K562 (cell line): ENCODE results near the gene NEURL2. TPM values are rescaled to one million over a fixed set of nuclear protein-coding genes. Genes with fewer than 3 reads are reported as not detected.

Experiments used
- ATAC-seq: fragments of 200-7000 bp; cut with Tn5 transposase; 3 replicates; pipeline ENCODE4 v1.9.1; 2020; ENCODE audit warnings: moderate library complexity
- BruUV-seq: library from RNA; stranded (reverse); fragments of 400-500 nt; replicated peaks from 2 replicates; lab custom pipeline; 2021; lab: Mats Ljungman, UMichigan
- CTCF ChIA-PET: fragments of 300-600 bp; formaldehyde crosslinking; extraction: SDS; loops from one replicate; lab custom pipeline; 2021; ENCODE audit warnings: low intra/inter-chr PET ratio; lab: Yijun Ruan, JAX
- POLR2A ChIA-PET: fragments of 300-600, 350-650 bp; sonication (Branson Sonifier 250); formaldehyde crosslinking; extraction: SDS; loops from one replicate; lab custom pipeline; 2021; ENCODE audit warnings: antibody characterized with exemption, inconsistent platforms; lab: Yijun Ruan, JAX
- DNase-seq, 4 experiments: peaks; one replicate each; pipeline versions ENCODE4 v3.0.0 to v3.0.0-alpha.2; 2011 to 2018; ENCODE audit warnings: low spot score in 3 of 4, mixed read lengths in 3 of 4; ENCODE audit errors: extremely low read depth in 1 of 4
- FAIRE-seq: peaks from 2 replicates; lab custom pipeline; 2011; peaks lifted over from hg19 to GRCh38; lab: Jason Lieb, UNC
- H2AFZ ChIP-seq: 2 replicates; pipeline ENCODE4 v1.6.0; 2011; ENCODE audit warnings: low read depth, low read length, control low read depth, inconsistent platforms
- H3K27ac ChIP-seq: fragments of 200-600 bp; 3 replicates; pipeline ENCODE4 v1.8.0; 2011; ENCODE audit warnings: low read depth, mild to moderate bottlenecking, control low read depth, inconsistent platforms, low read length, moderate library complexity, mixed read lengths; ENCODE audit errors: extremely low read depth
- H3K27me3 ChIP-seq, 2 experiments: fragments of 300-600 bp in 1 of 2; 2 replicates in 1 of 2; 3 replicates in 1 of 2; pipeline versions ENCODE4 v1.6.0 to v1.8.0; 2011; ENCODE audit warnings: inconsistent platforms in 2 of 2, low read length in 2 of 2, mild to moderate bottlenecking in 1 of 2, mixed read lengths in 1 of 2, moderate library complexity in 1 of 2; ENCODE audit not compliant: control insufficient read depth in 2 of 2, insufficient read depth in 2 of 2
- H3K36me3 ChIP-seq: fragments of 300-600 bp; 3 replicates; pipeline ENCODE4 v1.8.0; 2011; ENCODE audit warnings: mild to moderate bottlenecking, low read length, inconsistent platforms; ENCODE audit not compliant: control insufficient read depth, insufficient read depth
- H3K4me1 ChIP-seq, 2 experiments: fragments of 200-600 bp in 1 of 2; replicated peaks in 1 of 2; 2 replicates in 1 of 2; 3 replicates in 1 of 2; pipeline versions ENCODE4 v1.5.1 to v1.8.0; 2011; ENCODE audit warnings: inconsistent platforms in 2 of 2, low read length in 2 of 2, mild to moderate bottlenecking in 1 of 2, mixed read lengths in 1 of 2, moderate library complexity in 1 of 2; ENCODE audit not compliant: control insufficient read depth in 2 of 2, insufficient read depth in 2 of 2
- H3K4me2 ChIP-seq: 2 replicates; pipeline ENCODE4 v1.6.1; 2011; ENCODE audit warnings: low read length, control low read depth, inconsistent platforms, mixed read lengths; ENCODE audit not compliant: insufficient read depth
- H3K4me3 ChIP-seq: fragments of 200-600 bp; sonication (generic), shearing (Covaris generic); 2 replicates; pipeline ENCODE4 v1.5.1; 2016; ENCODE audit warnings: control low read depth, inconsistent platforms
- H3K79me2 ChIP-seq: fragments of 200-600 bp; 3 replicates; pipeline ENCODE4 v1.8.0; 2011; ENCODE audit warnings: low read length, inconsistent platforms; ENCODE audit not compliant: control insufficient read depth, insufficient read depth
- H3K9ac ChIP-seq, 2 experiments: 2 replicates each; pipeline versions ENCODE4 v1.6.0 to v1.6.1; 2011; ENCODE audit warnings: low read depth in 2 of 2, low read length in 2 of 2, control low read depth in 1 of 2, inconsistent platforms in 1 of 2, mild to moderate bottlenecking in 1 of 2, mixed read lengths in 1 of 2; ENCODE audit not compliant: insufficient read depth in 1 of 2
- H3K9me1 ChIP-seq: one replicate; pipeline ENCODE4 v1.6.0; 2011; ENCODE audit warnings: inconsistent platforms, mild to moderate bottlenecking, low read length, moderate library complexity; ENCODE audit not compliant: control insufficient read depth, insufficient read depth
- H3K9me3 ChIP-seq: replicated peaks from 2 replicates; pipeline ENCODE4 v1.5.1; 2011; ENCODE audit warnings: low read depth, low read length, inconsistent platforms; ENCODE audit not compliant: control insufficient read depth, insufficient read depth
- H4K20me1 ChIP-seq: replicated peaks from 2 replicates; pipeline ENCODE4 v1.6.1; 2011; ENCODE audit warnings: low read length, inconsistent platforms, mixed read lengths; ENCODE audit not compliant: control insufficient read depth, insufficient read depth
- FOXA3 ChIP-seq, 2 experiments: fragments of 450-650 bp in 1 of 2; sonication (generic) in 1 of 2; formaldehyde crosslinking; IDR thresholded peaks in 1 of 2; conservative IDR thresholded peaks in 1 of 2; 2 replicates each; pipeline versions ENCODE4 v1.4.0 to v1.8.0; 2020 to 2022; ENCODE audit warnings: mild to moderate bottlenecking in 2 of 2, missing genetic modification reagents in 1 of 2
- FOXP1 ChIP-seq: sonication (generic); formaldehyde crosslinking; IDR thresholded peaks from 2 replicates; pipeline ENCODE4 v1.8.0; 2022; ENCODE audit warnings: mild to moderate bottlenecking, missing genetic modification reagents
- HBP1 ChIP-seq: fragments of 450-650 bp; formaldehyde crosslinking; IDR thresholded peaks from 2 replicates; pipeline ENCODE4 v1.4.0; 2022; ENCODE audit warnings: missing genetic modification characterization
- HDAC2 ChIP-seq: fragments of 450-650 bp; IDR thresholded peaks from 2 replicates; pipeline ENCODE4 v1.6.1; 2016; ENCODE audit warnings: mild to moderate bottlenecking
- NFIC ChIP-seq: fragments of 450-650 bp; IDR thresholded peaks from 2 replicates; pipeline ENCODE4 v1.6.1; 2017; ENCODE audit warnings: mild to moderate bottlenecking, inconsistent platforms
- RAD51 ChIP-seq: fragments of 450-650 bp; IDR thresholded peaks from 2 replicates; pipeline ENCODE4 v1.7.1; 2016; ENCODE audit warnings: low read depth, mild to moderate bottlenecking, borderline replicate concordance
- RBM39 ChIP-seq: fragments of 200-400 bp; formaldehyde crosslinking; optimal IDR thresholded peaks from 2 replicates; pipeline ENCODE3; 2018; ENCODE audit warnings: low read depth, low read length
- SOX6 ChIP-seq: fragments of 450-650 bp; IDR thresholded peaks from 2 replicates; pipeline ENCODE4 v1.6.1; 2014; ENCODE audit warnings: mild to moderate bottlenecking
- TEAD2 ChIP-seq: fragments of 450-650 bp; IDR thresholded peaks from 2 replicates; pipeline ENCODE4 v1.6.1; 2016; ENCODE audit warnings: missing genetic modification characterization, control low read depth, missing compliant biosample characterization
- WGBS: fragments of 100-300 bp; shearing (Covaris generic); methylation state at CpG from one replicate; pipeline ENCODE4 v1.1.6; 2016; ENCODE audit warnings: low coverage, mixed read lengths; ENCODE audit not compliant: insufficient coverage; ENCODE audit errors: missing lambda C conversion rate; 5-methylcytosine and 5-hydroxymethylcytosine counted together
- in situ Hi-C: fragments of 300-500 bp; cut with MboI; formaldehyde crosslinking; loops from 4 replicates; pipeline ENCODE4 v1.15.0; 2018; ENCODE audit warnings: inconsistent platforms, mixed read lengths
- intact Hi-C: fragments of 100-400 bp; cut with micrococcal nuclease; formaldehyde crosslinking; loops from 2 replicates; pipeline ENCODE4 v1.14.2; 2022
- polyA plus RNA-seq, 8 experiments: library from polyadenylated mRNA; depleted of rRNA in 4 of 8; stranded (reverse) in 5 of 8; unstranded in 3 of 8; fragments of >200 nt; fragmentation: Nextera tagmentation in 2 of 8; fragmentation: Illumina TruSeq in 1 of 8; extraction: Ambion mirVana in 2 of 8; extraction: Trizol in 1 of 8; gene quantifications; 2 replicates each; pipeline versions ENCODE4 v1.2.1 to v1.2.3, GENCODE V29; 2011 to 2014; ENCODE audit warnings: inconsistent platforms in 1 of 8, missing spikeins in 1 of 8
- total RNA-seq, 7 experiments: library from RNA; depleted of rRNA in 6 of 7; stranded (reverse); fragments of >200 nt in 6 of 7; fragmentation: Illumina TruSeq in 2 of 7; extraction: Trizol in 2 of 7; gene quantifications; 2 replicates each; pipeline versions ENCODE4 v1.2.1 to v1.2.3, GENCODE V29; 2011 to 2021; ENCODE audit warnings: low replicate concordance in 1 of 7
- TF ChIP-seq, protein P1 (sequence below): sonication (generic); formaldehyde crosslinking; IDR thresholded peaks from 2 replicates; pipeline ENCODE4 v1.8.0; 2022; ENCODE audit warnings: missing genetic modification reagents, mild to moderate bottlenecking, moderate library complexity, borderline replicate concordance

Gene NEURL2
- total and polyA plus RNA-seq, 9 of the 15 experiments (the other 6 are each of a cell fraction or from before 2014, with no cell fraction given), result 0.22 to 1.9 (median 0.50) TPM; not detected in 1

- no peaks in the 10 kb centered on the region for H4K20me1 ChIP-seq
- no peak overlapping the region for H2AFZ ChIP-seq
- H3K9me1 ChIP-seq, result peaks cover 3% of the 10 kb centered on the region
- H3K9ac ChIP-seq, result no peak overlapping the region
- ATAC-seq (no peak; the same call in 2 of the 3 replicates), FAIRE-seq (no peak), DNase-seq (no peak)
- ChIA-PET CTCF (no interaction called here), POLR2A (interaction anchor here (0.7 to 4.9 kb wide), 2 partner anchors 9 to 124 kb away, joined by 3 to 19 read pairs; no protein-coding TSS in a partner anchor)
- TSS peak; percentile 29 for BruUV-seq
- H3K36me3 ChIP-seq, result peaks cover 31% of the 10 kb centered on the region; the same call in 2 of the 3 replicates
- in situ Hi-C loops, result no loop called here
- no peaks in the 10 kb centered on the region for H3K27me3 ChIP-seq
- intact Hi-C loops, result no loop called here
- no peaks in the 10 kb centered on the region for H3K79me2 ChIP-seq
- 45% methylated on average over 5 of the region's 5 CpGs for WGBS
- H3K27ac ChIP-seq, result no peak overlapping the region
- TF ChIP-seq HDAC2 (no peak), NFIC (peak; percentile 33)
- H3K4me1 ChIP-seq, result peaks cover 0 to 11% of the 10 kb centered on the region in 2 experiments; a peak in 1 of 5 replicates
- H3K9me3 ChIP-seq, result no peaks in the 10 kb centered on the region
- no peak overlapping the region for H3K4me2 ChIP-seq
- no peak overlapping the region for H3K4me3 ChIP-seq
These were observed 48.7 kb downstream of the NEURL2 start for GRCh38 chr20:45842169-45842812.

DNA sequence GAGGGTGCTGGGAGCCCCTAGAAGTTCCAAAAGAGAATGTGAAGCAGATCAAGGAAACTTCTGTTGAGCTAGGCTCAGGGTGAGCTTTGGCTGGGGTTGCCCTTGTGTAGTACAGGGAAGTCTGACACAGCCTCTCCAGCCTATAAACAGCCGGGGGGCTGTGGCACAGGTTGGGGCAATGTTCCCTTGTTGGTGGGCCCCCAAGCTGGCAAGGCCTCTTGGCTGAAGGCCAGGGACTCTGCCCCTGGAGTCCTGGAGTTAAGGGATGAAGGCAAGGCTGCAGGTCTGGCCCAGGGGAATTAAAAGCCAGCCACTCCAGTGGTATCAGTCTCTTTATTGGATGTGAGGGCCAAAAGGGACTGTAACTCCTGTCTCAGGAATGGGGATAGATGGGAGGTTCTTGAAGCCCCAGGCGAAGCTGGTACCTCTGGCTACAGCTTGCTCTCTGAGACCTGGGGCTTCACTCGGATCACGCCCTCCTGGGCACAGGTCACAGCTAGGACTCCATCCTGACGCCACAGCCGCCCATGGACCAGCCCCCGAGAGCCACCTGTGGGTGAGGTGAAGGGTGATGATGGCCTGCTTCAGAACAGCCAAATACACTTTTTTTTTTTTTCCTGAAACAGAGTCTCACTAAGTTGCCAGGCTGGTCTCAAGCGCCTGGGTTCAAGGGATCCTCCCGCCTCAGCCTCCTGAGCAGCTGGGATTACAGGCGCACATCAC lies 49.4 kb downstream of the NEURL2 start:
- no peaks in the 10 kb centered on the region for H3K9me3 ChIP-seq
- WGBS, result 82% methylated on average over 10 of the region's 10 CpGs
- peaks cover 31% of the 10 kb centered on the region; the same call in 2 of the 3 replicates for H3K36me3 ChIP-seq
- peaks cover 3% of the 10 kb centered on the region for H3K9me1 ChIP-seq
- no peak overlapping the region for H3K27ac ChIP-seq
- ChIA-PET CTCF (no interaction called here), POLR2A (interaction anchor here (0.7 to 4.9 kb wide), 3 partner anchors 8 to 97 kb away, joined by 3 to 19 read pairs (median 4); partner anchors contain the start of gene SNX21)
- ATAC-seq, result no peak
- H3K4me3 ChIP-seq, result no peak overlapping the region
- H2AFZ ChIP-seq, result no peak overlapping the region
- no peaks in the 10 kb centered on the region for H4K20me1 ChIP-seq
- no peaks in the 10 kb centered on the region for H3K27me3 ChIP-seq
- intact Hi-C loops (no loop called here), in situ Hi-C loops (no loop called here)
- BruUV-seq, result no TSS peak
- H3K9ac ChIP-seq, result no peak overlapping the region
- H3K4me1 ChIP-seq, result peaks cover 5 to 12% of the 10 kb centered on the region in 2 experiments
- no peaks in the 10 kb centered on the region for H3K79me2 ChIP-seq
- no peak for TF ChIP-seq FOXA3 (CRISPR knock-in tag; conservative IDR thresholded peaks at IDR 0.05 in 1 of 2, IDR thresholded peaks at IDR 0.05 in 1 of 2)
- TF ChIP-seq RBM39, result no peak
- TF ChIP-seq HBP1 (CRISPR knock-in tag), result no peak
- TF ChIP-seq SOX6, result no peak
- TF ChIP-seq, protein P1, sequence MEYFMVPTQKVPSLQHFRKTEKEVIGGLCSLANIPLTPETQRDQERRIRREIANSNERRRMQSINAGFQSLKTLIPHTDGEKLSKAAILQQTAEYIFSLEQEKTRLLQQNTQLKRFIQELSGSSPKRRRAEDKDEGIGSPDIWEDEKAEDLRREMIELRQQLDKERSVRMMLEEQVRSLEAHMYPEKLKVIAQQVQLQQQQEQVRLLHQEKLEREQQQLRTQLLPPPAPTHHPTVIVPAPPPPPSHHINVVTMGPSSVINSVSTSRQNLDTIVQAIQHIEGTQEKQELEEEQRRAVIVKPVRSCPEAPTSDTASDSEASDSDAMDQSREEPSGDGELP, result no peak
- TF ChIP-seq FOXP1 (CRISPR knock-in tag), result no peak
- TF ChIP-seq TEAD2, result no peak
- TF ChIP-seq RAD51, result no peak
- DNase-seq, result no peak
- H3K4me2 ChIP-seq, result no peak overlapping the region
- FAIRE-seq, result no peak
